Stimulated activated CD8-positive, alpha-beta memory T cell treated with anti-CD3 and anti-CD28 coated beads, Interleukin-7, amount 100 ng/mL, for 24 hours (primary cell): Measurements from ENCODE around the gene PTBP2.
"Not testable (repeated sequence)": the region's sequence is repeated elsewhere in the genome, so short reads cannot be mapped to it uniquely, and the experiment has no call there.

ENCODE experiments used
- DNase-seq: peaks from one replicate; pipeline ENCODE4 v3.0.0-alpha.2; 2020; ENCODE audit warnings: low read depth

PTBP2 gene

DNA sequence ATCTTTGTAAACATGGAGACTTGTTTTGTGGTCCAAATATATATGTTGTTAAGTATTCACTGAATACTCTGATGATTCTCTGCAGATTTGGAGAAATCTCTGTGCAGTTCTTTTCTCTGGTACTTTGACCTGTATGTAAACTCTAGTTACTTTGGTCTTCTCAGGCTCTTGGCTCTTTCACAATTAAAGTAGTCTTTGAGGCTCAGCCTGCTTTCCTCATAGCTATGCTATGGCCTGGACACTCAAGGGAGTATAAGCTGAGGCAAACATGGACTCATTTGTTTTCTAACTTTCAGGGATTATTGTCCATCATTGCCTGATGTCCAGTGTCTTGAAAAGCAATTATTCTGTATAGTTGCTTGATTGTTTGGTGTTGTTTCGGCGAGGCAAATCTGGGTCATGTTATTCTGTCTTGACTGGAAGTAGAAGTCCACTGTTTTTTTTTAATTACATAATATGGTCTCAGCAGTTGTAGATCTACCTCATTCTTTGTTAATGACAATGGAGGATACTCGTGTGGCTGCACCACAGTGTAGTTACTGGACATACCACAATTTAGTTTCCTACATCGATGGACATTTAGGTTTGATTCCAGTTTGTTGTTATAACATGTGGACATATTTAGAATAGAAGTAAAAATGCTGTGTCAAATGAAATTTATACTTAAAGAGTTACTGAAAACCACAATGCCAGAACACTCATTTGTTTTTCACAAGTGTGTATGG is 9.2 kb downstream of the PTBP2 start:
- no peak for DNase-seq

- no peak for DNase-seq
These were observed 19.8 kb downstream of the PTBP2 start for GRCh38 chr1:96741335-96741734.

GRCh38 chr1:96746440-96747420 is 25.1 kb downstream of the PTBP2 start:
- DNase-seq: no peak

DNA sequence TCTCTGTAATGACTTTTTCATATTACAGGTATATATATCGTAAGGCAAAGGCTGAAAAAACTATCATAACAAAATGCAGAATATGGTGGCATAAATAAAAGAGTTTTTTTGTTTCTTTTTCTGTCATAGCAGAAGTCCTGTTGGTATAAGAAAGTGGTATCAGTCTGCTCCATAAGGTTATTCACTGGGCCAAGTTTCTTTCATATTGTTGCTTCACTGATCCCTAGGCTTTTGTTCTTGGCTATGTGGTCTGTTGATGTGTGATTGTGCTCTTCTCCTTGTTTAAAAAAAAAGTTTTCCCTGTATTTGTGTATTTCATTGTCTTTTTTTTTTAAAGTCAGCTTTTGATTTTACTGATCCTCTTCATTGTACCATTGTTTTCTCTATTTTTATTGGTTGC is 26.0 kb downstream of the PTBP2 start:
- no peak for DNase-seq

DNA sequence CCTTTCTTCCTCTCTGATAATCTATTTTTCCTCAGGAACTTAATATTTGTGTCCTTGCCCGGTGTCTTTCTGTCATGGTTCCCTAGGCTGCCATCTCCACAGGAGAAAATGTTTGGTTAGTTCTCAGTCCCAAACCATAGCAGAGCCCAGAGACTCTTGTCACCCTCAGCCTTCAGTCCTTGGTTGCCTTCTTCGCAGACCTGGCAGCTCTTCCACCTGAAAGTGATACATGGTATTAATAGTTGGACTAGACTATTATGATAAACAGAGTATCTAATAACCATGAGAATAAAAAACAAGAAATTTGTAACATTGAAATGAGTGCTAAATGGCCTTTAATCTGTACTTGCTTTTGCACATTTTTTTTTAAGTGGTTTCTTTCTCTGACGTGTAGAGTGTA is 26.5 kb downstream of the PTBP2 start:
- DNase-seq: no peak

DNA sequence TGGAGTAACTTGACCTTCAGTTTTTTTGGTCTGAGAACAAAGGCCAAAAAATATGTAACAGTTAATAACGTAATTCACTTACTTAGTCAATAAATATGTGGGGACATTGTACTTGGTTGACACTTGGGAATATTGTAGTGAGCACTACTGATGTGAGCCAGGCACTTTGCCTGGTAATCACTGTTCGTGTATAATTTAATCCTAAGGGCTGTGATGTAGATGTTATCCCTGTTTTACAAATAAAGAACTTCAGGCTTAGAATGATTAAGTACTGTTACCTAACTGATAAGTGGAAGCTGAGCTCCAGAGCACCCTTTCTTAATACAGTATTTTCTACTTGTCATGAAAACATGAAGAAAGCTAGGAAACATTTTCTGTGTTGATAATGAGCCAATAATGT is 28.0 kb downstream of the PTBP2 start:
- no peak for DNase-seq

- DNase-seq: no peak
These were observed 30.8 kb downstream of the PTBP2 start for GRCh38 chr1:96752394-96752793.

DNA sequence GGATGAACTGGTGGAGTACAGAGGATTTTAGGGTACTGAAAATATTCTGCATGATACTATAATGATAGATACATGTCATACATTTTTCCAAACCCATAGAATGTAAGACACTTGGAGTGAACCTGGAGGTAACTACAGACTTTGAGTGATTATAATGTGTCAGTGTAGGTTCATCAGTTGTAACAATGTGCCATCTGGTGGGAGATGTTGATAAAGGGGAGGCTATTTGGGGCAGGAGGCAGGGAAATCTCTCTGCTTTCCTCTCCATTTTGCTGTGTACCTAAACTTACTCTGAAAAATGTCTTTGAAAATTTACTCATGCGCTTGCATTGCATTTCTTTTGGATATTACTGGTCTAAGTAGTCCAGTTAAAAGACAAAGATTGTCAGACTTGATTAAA is 35.2 kb downstream of the PTBP2 start:
- DNase-seq: no peak

- not testable (repeated sequence) for DNase-seq
These were observed 41.0 kb downstream of the PTBP2 start for GRCh38 chr1:96762586-96762985.

- DNase-seq: no peak
These were observed 41.9 kb downstream of the PTBP2 start for GRCh38 chr1:96763514-96763913.

DNA sequence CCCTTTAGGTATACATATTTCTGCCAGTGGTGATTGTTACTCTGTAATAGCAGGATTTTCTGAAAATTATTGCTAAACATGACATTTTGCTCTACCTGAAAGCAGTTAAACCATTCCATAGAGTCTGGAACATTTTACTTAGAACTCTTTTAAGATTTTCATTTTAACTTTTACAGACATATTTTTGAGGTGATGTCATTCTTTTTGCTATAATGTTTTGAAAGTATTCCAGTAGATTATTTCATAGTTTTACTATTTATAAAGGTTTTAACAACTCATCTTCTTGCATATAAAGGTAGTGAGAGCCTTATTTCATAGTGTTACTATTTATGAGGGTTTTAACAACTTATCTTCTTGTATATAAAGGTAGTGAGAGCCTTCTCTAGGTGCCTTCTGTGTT is 42.9 kb downstream of the PTBP2 start:
- no peak for DNase-seq

- DNase-seq: no peak
These were observed 50.3 kb downstream of the PTBP2 start for GRCh38 chr1:96771847-96772246.

GRCh38 chr1:96772349-96772748 is 50.8 kb downstream of the PTBP2 start:
- DNase-seq: no peak

DNA sequence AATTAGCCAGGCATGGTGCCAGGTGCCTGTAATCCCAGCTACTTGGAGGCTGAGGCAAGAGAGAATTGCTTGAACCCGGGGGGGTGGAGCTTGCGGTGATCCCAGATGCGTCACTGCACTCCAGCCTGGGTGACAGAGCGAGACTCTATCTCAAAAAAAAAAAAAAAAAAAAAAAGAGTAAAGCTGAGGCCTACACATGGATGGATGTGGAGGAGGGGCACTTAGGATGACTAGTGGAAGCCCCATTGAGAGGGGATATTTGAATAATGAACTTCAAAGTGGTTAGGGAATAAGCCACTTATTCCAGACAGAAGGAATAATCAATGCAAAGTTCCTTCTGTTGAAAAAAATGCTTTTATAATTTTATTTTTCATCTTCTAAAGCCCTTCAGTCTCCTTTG is 51.4 kb downstream of the PTBP2 start:
- no peak for DNase-seq

- DNase-seq: no peak
These were observed 60.6 kb downstream of the PTBP2 start for GRCh38 chr1:96782206-96782605.

- no peak for DNase-seq
These were observed 61.3 kb downstream of the PTBP2 start for GRCh38 chr1:96782856-96783255.

GRCh38 chr1:96790599-96790998 is 69.0 kb downstream of the PTBP2 start:
- DNase-seq: no peak

DNA sequence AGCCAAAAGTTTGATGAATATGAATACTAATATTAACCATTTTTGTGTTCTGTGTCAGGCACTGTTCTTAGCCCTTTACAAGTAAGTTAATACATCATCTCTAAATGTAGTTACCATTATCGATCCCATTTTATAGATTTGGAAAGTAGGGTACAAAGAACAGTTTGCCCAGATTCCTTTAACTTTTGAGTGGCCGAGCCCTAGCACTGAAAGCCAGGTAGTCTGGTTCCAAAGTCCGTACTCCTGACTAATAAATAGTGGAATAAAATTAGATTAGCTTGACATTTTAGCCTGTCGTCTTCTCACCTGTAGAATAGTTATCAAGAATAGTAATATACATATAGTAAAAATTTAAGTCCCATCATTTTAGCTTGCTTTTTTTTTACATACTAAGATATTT is 70.6 kb downstream of the PTBP2 start:
- no peak for DNase-seq

GRCh38 chr1:96801696-96802095 is 80.1 kb downstream of the PTBP2 start:
- not testable (repeated sequence) for DNase-seq

GRCh38 chr1:96804648-96805047 is 83.1 kb downstream of the PTBP2 start:
- no peak for DNase-seq

DNA sequence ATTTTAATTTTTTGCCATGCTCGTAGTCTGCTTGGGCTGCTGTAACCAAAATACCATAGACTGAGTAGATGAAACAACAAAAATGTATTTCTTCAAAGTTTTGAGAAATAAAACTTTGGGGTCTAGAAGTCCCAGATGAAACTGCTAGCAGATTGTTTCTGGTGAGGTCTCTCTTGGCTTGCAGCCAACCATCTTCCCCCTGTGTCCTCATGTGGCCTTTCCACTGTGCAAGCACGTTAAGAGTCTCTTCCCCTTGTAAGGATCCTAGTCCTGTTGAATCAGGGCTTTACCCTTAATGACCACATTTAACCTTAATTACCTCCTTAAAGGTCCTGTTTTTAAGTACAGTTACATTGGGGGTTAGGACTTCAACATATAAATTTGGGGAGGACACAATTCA is 86.6 kb downstream of the PTBP2 start:
- DNase-seq: no peak

- DNase-seq: no peak
These were observed 94.3 kb downstream of the PTBP2 start for GRCh38 chr1:96815914-96816313.

- no peak for DNase-seq
These were observed 98.5 kb downstream of the PTBP2 start for GRCh38 chr1:96820107-96820506.
